GM21526 (cell line): ENCODE data around the gene AP3B2.

Source experiments
- ATAC-seq: cut with Tn5 transposase; IDR thresholded peaks from one replicate; pipeline ENCODE4 v1.9.1; 2021; ENCODE audit warnings: moderate library complexity; ENCODE audit not compliant: unreplicated experiment, low FRiP score

AP3B2 gene

GRCh38 chr15:82699726-82700125 lies 9.9 kb downstream of the AP3B2 start:
- ATAC-seq, result no peak

GRCh38 chr15:82698711-82699345 lies 10.8 kb downstream of the AP3B2 start:
- no peak for ATAC-seq

- ATAC-seq, result no peak
These were observed 11.8 kb downstream of the AP3B2 start for GRCh38 chr15:82697735-82698407.

DNA sequence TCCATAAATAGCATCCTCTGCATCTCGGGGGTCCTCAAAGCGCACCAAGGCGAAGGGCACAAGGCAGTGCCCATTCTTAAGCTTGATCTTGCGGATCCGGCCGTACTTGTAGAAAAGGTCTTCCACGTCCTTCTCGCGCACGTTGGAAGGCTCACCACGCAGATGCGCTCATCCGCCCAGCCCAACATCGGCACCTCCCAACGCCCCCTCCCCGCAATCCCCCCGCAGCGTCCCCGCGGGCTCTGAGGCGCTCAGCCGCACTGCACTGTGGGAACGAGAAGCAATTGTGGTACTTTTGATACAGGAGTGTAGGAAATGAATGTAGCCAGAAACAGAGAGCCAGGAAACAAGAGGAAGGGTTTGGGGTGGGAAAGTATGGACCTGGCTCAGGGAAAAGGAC lies 17.5 kb downstream of the AP3B2 start:
- ATAC-seq, result no peak

DNA sequence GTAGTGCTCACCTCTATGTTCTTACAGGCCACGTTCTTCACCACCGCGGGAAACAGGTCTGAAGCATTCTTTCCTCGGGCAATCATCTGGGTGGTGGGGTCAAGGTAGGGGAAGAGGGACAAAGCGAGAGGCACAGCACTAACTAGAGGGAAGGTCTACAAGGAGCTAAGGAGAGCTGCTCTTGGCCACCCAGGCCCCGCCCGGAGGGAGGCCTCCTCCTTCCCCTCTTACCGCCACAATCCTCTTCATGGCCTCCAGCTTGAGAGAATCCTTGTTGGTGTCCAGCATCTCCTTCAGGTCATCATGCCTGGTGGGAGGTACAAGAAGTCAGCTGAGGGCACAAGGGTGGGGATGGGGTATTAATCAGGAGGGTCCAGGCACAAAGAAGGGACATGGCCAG lies 20.5 kb downstream of the AP3B2 start:
- no peak for ATAC-seq

DNA sequence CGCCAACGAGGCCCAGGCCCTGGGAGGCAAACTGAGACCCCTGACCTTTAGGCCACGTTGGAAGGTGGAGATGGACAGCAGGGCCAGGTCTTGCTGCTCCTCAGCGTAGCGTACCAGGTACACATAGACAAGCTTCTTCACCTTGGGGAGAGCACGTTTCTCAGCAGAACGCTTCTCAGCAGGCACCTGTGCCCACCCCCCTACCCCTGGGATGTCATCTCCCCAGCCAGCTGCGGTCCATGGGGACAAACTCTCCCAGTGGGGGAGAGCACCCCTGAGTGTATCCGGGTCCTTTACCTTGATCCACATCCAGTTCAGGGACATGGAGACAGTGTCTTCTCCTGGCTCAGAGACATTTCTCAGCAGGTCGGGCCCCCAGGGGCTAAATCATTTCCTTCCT lies 21.0 kb downstream of the AP3B2 start:
- no peak for ATAC-seq

DNA sequence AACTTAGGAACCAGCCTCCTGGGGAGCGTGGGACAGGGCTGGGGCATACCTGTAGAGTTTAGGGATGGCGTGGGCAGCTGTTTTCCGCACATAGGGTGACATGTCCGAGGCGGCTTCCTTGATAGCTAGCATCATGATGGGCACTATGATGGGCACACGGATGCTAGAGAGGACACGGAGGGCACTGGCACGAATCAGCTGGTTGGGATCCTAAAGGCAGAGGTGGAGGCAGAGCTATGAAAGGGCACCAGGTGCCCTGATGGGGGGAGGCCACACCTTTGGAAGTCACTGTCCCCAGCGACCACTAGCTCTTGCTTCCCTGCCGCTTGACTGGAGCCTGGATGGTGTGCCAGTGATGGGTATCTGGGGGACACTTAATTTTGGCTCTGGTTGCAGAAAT lies 28.3 kb downstream of the AP3B2 start:
- ATAC-seq, result no peak

DNA sequence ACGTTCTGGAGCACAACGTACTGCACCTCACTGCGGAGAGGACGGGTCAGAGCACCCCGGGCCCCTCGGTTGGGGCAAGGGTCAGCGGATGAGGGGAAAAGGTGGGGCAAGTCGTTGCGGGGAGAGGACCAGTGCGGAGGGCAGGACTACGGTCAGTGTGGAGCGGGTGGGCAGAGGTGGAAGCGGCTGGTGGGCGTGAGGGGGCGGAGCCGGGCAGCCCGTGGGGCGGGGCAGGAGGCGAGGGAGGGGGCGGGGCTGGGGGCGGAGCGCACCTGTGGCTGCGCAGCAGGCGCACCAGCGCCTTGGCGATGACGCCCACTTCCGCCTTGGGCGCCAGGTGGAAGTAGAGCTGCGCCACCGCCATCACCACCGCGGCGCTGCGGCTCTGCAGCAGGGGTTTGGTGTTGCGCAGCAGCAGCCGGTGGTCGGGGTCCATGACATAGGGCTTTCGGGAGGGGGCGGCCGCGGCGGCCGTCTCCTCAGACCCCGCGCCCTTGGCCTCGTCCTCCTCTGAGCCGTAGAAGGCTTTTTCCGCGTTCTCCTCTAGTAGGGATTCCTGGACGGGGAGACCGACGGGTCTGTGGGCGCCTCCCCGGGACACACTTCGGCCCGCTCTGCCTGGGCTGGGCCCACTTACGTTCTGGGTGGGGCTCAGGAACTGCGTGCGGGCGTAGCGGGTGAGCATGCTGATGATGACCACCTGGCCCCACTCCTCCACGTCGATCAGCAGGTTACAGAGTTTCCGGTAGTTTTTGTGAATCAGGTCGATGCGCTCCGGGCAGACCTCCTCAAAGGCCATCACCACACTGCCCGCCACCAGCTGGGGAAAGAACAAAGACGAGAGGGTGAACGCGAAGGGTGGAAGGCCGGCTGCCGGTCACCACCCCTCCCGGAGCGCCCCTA lies 29.2 kb downstream of the AP3B2 start:
- ATAC-seq, result peak; percentile 90

- ATAC-seq, result no peak
These were observed 30.0 kb downstream of the AP3B2 start for GRCh38 chr15:82679626-82680199.

- no peak for ATAC-seq
These were observed 31.9 kb downstream of the AP3B2 start for GRCh38 chr15:82677720-82678323.

DNA sequence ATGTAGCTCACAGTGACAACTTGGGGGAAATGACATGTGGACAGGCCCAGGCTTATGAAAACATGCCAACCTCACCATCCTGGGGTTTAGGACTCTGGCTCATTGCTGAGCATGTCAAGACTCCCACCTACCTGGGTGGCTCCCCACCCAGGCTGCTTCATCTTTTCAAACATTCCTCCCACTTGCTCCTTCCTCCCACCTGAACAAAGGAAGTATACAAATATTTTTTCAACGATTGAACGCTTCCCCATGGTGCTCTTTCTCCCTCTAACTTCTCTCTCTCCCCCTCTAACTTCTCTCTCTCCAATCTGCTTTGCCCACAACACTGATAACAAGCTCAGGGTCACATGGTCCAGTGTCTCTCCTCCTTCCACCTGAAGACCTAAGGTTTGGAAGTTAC lies 34.8 kb downstream of the AP3B2 start:
- no peak for ATAC-seq

DNA sequence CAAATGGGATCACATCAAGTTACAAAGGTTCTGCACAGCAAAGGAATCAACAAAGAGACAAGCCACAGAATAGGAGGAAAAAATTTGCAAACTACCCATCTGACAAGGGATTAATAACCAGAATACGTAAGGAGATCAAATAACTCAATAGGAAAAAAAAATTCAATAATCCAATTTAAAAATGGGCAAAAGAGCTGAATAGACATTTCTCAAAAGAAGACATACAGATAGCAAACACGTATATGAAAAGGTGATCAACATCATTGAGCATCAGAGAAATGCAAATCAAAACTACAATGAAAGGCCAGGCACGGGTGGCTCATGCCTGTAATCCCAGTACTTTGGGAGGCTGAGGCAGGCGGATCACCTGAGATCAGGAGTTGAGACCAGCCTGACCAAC lies 39.0 kb downstream of the AP3B2 start:
- no peak for ATAC-seq

- no peak for ATAC-seq
These were observed 43.1 kb downstream of the AP3B2 start for GRCh38 chr15:82666606-82667005.

DNA sequence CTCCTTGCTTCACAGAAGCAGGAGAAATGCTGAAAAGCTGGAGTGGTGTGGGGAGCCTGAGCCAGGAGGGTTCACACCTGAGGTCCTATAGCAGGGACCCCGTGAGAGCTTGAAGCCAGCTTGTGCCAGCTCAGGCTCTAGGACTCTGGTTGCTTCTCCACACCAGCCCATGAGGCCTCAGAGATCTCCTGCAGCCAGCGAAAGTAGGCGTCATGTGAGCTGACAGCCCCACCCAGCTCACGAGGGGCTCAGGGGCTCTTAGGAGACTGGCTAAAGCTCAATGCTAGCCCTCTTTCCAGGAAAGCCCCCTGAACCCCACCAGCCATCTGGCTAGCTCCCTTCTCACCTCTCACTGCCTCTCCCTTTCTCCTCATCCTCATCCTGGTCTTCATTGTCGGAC lies 45.7 kb downstream of the AP3B2 start:
- no peak for ATAC-seq

DNA sequence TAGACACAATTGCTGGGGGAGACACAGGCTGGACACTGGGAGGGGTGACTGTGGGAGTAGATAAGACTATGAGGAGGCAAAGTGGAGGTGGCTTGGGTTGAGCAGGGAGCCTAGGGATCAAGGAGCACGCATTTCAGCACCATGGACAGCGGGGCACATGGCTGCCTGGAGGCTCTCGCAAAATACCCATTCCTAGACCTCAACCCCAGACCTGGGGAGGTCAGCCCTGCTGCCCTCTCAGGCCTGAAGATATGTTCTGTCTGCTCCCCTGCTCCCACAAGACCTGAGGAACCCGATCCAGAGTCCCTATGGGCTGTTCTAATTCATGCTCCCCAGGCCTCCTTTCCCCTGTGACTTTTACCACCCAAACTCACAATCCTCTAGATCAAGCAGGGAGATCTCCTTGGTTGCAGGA lies 46.5 kb downstream of the AP3B2 start:
- ATAC-seq, result no peak

DNA sequence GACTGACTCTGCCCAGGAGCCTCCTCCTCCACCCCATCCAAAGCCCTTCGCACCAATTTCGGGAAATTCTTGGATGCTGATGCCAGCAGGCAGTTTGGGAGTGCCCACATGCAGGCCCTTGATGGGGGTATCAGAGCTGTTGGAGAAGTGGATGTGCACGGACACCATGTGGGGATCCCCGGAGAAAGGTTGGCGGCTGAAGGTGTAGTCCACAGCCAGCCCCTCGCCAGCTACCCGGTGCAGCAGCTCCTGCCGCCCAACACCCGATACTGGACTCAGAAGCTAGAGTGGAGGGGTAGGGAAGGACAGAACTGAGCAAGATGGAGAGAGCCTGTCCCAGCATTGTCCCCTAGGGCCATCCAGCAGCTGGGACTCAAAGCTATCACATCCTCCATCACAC lies 47.0 kb downstream of the AP3B2 start:
- no peak for ATAC-seq

DNA sequence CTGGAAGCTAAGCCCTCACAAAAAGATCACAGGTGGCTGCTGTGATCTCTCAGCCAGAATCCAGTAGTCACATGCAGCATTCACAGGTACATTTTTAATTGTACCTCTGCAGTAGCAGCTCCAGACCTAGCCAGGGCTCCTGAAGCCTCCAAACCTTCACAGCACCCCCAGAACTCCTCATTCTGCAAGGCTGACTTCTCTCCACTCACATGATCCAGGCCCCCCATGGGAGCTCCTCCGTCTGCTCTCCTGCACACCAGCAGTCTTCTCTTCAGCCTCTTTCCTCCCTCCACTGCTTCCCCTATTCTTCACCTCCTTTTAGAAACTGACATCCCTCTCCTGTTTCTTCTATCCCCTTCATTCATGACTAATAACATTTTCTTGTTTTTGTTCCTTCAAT lies 49.3 kb downstream of the AP3B2 start:
- ATAC-seq, result no peak

- ATAC-seq, result no peak
These were observed 52.9 kb downstream of the AP3B2 start for GRCh38 chr15:82656641-82657266.

DNA sequence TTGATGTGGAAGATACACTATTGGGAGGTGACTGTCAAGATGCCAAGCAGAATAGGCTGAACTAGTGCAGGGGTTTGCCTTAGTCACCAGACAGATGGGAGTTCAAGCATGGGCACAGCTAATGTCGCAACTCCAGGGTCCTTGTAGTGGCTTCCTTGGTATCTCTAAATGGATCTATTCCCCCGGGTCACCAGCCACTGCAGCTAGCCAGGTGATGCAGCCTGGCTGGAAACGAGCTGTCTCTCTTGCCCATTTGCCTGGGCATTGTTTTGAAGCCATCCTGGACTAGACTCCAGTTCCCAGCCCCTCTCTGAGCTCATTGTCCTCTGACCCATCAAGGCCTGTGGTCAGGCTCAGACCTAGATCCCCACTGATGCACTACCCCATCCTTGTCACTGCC lies 54.1 kb downstream of the AP3B2 start:
- no peak for ATAC-seq

GRCh38 chr15:82653483-82654168 lies 56.0 kb downstream of the AP3B2 start:
- no peak for ATAC-seq
